ENCODE measurements around the gene KRTAP27-1.

KRTAP27-1 gene

DNA sequence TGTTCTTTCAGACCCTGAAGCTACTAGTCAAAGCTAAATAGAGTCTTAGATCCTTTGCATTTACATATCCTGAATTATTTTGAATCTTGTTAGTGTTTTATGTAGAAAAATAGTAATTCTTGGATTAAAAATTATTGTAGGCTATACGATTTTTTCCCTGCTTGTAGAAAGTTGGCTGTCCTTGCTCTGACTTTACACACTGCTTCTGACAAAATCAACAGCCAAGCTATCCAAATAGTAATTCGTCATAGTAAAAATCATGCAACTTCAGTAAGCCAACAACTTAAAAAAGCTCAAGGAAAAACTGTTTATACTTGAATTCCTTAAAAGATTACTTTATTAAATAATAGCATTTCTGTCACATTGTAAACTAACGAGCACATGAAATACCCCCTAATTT lies 18.4 kb upstream of the KRTAP27-1 start:
- Histone ChIP-seq H3K79me2 (ENCODE audit: insufficient read depth, low read length) (no peaks in the 10 kb centered on the region), H3K27me3 (ENCODE audit: insufficient read depth, low read length, poor library complexity) (no peaks in the 10 kb centered on the region), H3K27ac (ENCODE audit: low read length) (no peak overlapping the region), H3K36me3 (ENCODE audit: insufficient read depth, low read length) (no peaks in the 10 kb centered on the region), H3K4me1 (ENCODE audit: insufficient read depth, low read length) (no peaks in the 10 kb centered on the region), H2AFZ (ENCODE audit: low read depth, low read length) (no peak overlapping the region), H3K9ac (ENCODE audit: low read depth, low read length) (no peak overlapping the region), H3K9me3 (ENCODE audit: insufficient read depth, low read length, severe bottlenecking) (no peaks in the 10 kb centered on the region), H3K4me3 (ENCODE audit: low read depth in 1 of 2, low read length in 2 of 2) (no peak overlapping the region), H4K20me1 (ENCODE audit: insufficient read depth, low read length) (no peaks in the 10 kb centered on the region), H3K4me2 (ENCODE audit: insufficient read depth, low read length) (no peak overlapping the region)
- ATAC-seq (ENCODE audit: insufficient read depth, low read depth) (no peak), DNase-seq (no peak)
- TF ChIP-seq, protein P1, sequence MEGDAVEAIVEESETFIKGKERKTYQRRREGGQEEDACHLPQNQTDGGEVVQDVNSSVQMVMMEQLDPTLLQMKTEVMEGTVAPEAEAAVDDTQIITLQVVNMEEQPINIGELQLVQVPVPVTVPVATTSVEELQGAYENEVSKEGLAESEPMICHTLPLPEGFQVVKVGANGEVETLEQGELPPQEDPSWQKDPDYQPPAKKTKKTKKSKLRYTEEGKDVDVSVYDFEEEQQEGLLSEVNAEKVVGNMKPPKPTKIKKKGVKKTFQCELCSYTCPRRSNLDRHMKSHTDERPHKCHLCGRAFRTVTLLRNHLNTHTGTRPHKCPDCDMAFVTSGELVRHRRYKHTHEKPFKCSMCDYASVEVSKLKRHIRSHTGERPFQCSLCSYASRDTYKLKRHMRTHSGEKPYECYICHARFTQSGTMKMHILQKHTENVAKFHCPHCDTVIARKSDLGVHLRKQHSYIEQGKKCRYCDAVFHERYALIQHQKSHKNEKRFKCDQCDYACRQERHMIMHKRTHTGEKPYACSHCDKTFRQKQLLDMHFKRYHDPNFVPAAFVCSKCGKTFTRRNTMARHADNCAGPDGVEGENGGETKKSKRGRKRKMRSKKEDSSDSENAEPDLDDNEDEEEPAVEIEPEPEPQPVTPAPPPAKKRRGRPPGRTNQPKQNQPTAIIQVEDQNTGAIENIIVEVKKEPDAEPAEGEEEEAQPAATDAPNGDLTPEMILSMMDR (IDR thresholded peaks at IDR 0.05; ENCODE audit: borderline replicate concordance, extremely low read depth, low read length, poor library complexity, severe bottlenecking) = no peak

DNA sequence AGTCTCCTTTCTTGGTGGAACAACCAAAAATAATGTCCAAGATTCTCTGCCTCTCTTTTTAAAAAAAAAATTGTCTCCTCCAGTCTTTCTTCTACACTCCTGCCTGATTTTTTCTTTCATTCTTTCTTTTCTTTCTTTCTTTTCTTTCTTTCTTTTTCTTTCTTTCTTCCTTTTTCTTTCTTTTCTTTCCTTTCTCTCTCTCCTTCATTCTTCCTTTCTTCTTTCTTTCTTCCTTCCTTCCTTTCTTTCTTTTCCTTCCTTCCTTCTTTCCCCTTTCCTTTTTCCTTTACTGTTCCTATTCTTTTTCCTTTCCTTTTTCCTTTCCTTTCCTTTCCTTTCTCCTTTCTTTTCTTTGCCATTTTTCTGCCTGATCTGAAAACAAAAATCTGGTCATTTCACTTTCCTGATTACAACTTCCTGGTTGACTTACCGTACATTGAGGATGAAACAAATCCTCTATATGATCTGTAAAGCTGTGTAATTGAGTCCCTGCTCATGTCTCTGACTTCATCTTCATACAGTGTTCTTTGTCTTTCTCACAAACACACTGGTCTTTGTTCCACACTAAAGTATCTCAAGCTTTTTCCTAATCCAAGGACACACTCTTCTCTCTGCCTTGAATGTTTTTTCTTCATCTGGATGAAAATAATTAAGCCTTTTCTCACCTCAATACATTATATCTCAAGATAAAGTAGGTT lies 17.0 kb upstream of the KRTAP27-1 start:
- no peak overlapping the region for H3K4me2 ChIP-seq (ENCODE audit: insufficient read depth, low read length)
- ATAC-seq (ENCODE audit: insufficient read depth, low read depth) (no peak), DNase-seq (no peak)
- no peak for TF ChIP-seq EZH2 (IDR thresholded peaks at IDR 0.05; ENCODE audit: borderline replicate concordance, low read depth, low read length, severe bottlenecking)
- TF ChIP-seq, protein P1 (IDR thresholded peaks at IDR 0.05; ENCODE audit: borderline replicate concordance, extremely low read depth, low read length, poor library complexity, severe bottlenecking) = no peak
- no peaks in the 10 kb centered on the region for H3K79me2 ChIP-seq (ENCODE audit: insufficient read depth, low read length)
- H3K4me1 ChIP-seq (ENCODE audit: insufficient read depth, low read length) = no peaks in the 10 kb centered on the region
- H4K20me1 ChIP-seq (ENCODE audit: insufficient read depth, low read length) = no peaks in the 10 kb centered on the region
- no peak overlapping the region for H2AFZ ChIP-seq (ENCODE audit: low read depth, low read length)
- no peaks in the 10 kb centered on the region for H3K9me3 ChIP-seq (ENCODE audit: insufficient read depth, low read length, severe bottlenecking)
- no peak overlapping the region for H3K4me3 ChIP-seq (ENCODE audit: low read depth in 1 of 2, low read length in 2 of 2)
- H3K9ac ChIP-seq (ENCODE audit: low read depth, low read length) = no peak overlapping the region
- H3K27ac ChIP-seq (ENCODE audit: low read length) = no peak overlapping the region
- no peaks in the 10 kb centered on the region for H3K27me3 ChIP-seq (ENCODE audit: insufficient read depth, low read length, poor library complexity)
- no peaks in the 10 kb centered on the region for H3K36me3 ChIP-seq (ENCODE audit: insufficient read depth, low read length)

DNA sequence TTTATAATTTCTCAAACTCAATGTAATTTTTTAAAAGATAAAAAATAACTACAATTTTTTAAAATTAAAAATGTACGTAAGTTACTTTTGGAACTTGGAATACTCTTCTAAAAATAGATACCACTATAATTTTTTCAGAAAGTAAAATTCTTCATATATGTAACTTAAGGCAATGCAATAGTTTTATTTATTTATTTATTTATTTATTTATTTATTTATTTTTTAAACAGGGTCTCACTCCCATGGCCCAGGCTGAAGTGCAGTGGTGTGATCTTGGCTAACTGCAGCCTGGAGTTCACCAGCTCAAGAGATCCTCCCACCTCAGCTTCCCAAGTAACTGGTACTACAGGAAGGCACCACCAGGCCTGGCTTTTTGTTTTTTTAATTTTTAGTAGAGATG lies 14.0 kb upstream of the KRTAP27-1 start:
- Histone ChIP-seq H4K20me1 (ENCODE audit: insufficient read depth, low read length) (no peaks in the 10 kb centered on the region), H3K4me3 (ENCODE audit: low read depth in 1 of 2, low read length in 2 of 2) (no peak overlapping the region), H3K36me3 (ENCODE audit: insufficient read depth, low read length) (no peaks in the 10 kb centered on the region), H3K27me3 (ENCODE audit: insufficient read depth, low read length, poor library complexity) (no peaks in the 10 kb centered on the region), H2AFZ (ENCODE audit: low read depth, low read length) (no peak overlapping the region), H3K79me2 (ENCODE audit: insufficient read depth, low read length) (no peaks in the 10 kb centered on the region), H3K9me3 (ENCODE audit: insufficient read depth, low read length, severe bottlenecking) (no peaks in the 10 kb centered on the region), H3K27ac (ENCODE audit: low read length) (no peak overlapping the region), H3K4me2 (ENCODE audit: insufficient read depth, low read length) (no peak overlapping the region), H3K9ac (ENCODE audit: low read depth, low read length) (no peak overlapping the region), H3K4me1 (ENCODE audit: insufficient read depth, low read length) (no peaks in the 10 kb centered on the region)
- TF ChIP-seq, protein P1 (IDR thresholded peaks at IDR 0.05; ENCODE audit: borderline replicate concordance, extremely low read depth, low read length, poor library complexity, severe bottlenecking) = no peak
- no peak for TF ChIP-seq EZH2 (IDR thresholded peaks at IDR 0.05; ENCODE audit: borderline replicate concordance, low read depth, low read length, severe bottlenecking)
- DNase-seq = no peak
- ATAC-seq (ENCODE audit: insufficient read depth, low read depth) = no peak
